H54 (cell line): Measurements from ENCODE around the gene UBE3B.

Experiments used
- DNase-seq: peaks from one replicate; pipeline ENCODE4 v3.0.0; 2011; ENCODE audit warnings: low spot score, mixed read lengths; ENCODE audit not compliant: insufficient read length
- FAIRE-seq: peaks from 3 replicates; lab custom pipeline; 2011; peaks lifted over from hg19 to GRCh38; lab: Jason Lieb, UNC
- POLR2A ChIP-seq: IDR thresholded peaks from 2 replicates; pipeline ENCODE4 v1.6.1; 2011; ENCODE audit warnings: low read depth, mild to moderate bottlenecking, low read length

The UBE3B gene

DNA sequence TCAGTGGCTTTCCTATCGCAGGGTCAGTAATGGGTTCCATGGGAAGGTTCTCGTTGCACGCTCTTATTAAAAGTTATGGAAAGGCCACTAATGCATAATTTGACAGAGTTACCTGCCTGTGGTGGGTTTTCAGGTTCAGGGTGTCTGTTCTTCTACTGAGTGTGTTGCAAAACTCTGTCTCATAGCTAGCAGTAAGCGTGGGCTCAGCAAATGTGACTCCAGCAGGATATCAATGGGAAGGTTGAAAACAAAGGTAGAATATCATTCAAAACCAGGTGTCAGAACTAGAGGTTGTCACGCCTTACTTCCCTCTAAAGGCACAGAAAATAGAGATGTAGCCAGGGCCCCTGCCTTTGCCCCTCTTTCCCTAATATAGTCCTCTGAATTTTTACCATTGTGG, 24.9 kb downstream of the UBE3B start:
- FAIRE-seq (no peak), DNase-seq (no peak)
- TF ChIP-seq POLR2A: no peak

DNA sequence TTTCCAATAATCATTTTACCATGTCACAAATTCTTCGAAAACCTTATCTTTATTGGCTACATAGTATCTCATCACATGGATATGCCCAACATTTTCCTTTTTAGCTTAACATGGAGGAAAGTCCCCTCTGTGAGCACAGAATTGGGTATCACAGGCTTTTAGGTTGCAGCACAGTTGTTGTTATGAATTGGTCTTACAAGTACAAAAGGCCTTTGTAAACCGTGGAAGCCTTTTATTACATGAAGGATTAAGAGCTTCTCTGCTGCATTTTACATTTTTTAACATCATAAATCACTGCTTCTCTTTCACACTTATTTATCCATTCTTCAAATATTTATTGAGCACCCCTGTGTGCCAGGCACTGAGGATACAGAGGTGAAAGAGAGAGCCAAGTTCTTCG, 26.2 kb downstream of the UBE3B start:
- FAIRE-seq (no peak), DNase-seq (no peak)
- no peak for TF ChIP-seq POLR2A

DNA sequence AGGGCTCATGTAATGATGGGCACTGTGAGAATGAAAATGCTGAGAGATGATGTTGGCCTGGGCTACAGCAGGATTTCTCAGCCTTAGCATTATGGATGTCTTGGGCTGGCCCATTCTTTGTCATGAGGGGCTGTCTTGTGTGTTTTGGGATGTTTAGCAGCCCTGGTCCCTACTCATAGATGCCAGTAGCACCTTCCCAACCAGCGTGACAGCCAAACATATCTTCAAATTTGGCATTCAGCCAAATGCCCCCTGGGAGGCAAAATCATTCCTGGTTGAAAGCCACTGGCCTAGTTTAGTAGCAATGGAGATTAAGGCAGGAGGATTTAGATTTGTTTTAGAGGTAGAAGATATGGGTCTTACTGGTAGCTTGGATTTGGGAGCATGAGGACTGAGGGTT, 26.6 kb downstream of the UBE3B start:
- FAIRE-seq (no peak), DNase-seq (no peak)
- no peak for TF ChIP-seq POLR2A

DNA sequence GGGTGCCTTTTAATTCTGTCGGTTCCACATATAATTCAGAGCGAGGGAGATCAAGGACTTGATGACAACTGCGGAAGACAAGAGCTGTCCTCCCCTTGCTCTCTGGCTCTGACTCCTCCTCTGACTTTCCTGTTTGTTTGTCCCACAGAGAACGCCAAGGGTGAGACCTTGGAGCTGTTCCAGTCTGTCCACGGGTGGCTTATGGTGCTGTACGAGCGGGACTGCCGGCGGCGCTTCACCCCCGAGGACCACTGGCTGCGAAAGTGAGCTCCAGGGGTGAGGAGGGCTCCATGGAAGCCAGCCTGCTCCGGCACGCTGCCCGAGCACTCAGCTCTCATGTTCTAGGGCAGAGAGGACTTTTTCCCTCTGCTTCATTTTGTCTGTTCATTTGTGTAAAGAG, 32.8 kb downstream of the UBE3B start:
- TF ChIP-seq POLR2A: no peak
- no peak for FAIRE-seq
- no peak for DNase-seq

DNA sequence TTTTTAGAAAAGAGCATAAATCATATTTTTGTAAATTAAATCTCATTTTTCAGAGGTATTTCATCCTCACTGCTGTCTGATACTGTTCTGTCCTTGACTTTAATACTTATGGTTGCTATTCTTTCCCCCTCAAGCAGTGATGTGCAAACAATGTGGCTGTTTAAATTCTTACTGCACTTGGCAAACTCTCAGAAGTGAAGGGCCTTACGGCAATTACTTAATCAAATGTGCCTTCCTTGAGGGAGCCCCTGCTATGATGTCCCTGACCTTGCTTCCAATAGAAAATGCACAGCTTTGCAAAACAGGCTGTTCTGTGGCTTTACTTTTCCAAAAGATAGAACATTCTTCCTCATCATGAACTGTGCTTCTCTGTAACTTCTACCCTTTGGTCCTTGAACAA, 35.2 kb downstream of the UBE3B start:
- no peak for TF ChIP-seq POLR2A
- no peak for DNase-seq
- FAIRE-seq: no peak

DNA sequence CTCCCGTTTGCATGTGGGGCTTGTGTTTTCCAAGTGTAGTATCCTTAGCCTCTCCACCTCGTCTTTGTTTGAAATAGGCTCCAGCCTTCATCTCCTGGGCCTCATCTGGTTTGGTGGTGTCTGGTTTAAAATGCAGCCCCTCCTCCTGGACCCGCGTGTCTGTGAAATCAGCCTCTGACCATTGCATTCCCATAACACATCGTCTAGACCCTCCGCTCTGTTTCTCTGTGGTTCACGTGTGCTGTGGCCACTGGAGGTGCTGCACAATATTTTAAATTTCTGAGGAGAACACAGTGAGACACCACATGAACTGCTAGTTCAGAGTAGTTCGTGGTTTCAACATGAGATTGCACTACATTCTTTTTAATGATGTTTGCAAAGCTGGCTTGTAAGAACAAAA, 35.6 kb downstream of the UBE3B start:
- no peak for DNase-seq
- no peak for TF ChIP-seq POLR2A
- no peak for FAIRE-seq

DNA sequence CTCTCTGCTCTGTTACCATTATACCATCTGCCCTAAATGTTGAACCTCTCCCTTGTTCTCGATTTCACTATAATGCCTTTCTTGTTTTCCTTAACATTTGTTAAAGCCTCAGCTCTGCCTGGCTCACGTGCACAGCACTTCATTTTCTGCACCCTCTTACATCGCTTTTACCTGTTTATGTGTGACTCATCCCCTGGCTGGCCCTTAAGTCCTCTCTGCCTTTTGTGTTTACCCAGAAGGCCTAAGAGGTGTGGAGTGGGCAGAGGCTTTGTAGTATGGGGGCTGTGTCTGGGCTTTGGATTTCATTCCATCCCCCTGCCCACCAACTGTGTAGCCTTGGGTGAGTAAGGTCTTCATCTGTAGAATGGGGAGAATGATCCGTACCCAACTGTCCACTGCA, 36.5 kb downstream of the UBE3B start:
- DNase-seq: no peak
- no peak for TF ChIP-seq POLR2A
- FAIRE-seq: no peak

DNA sequence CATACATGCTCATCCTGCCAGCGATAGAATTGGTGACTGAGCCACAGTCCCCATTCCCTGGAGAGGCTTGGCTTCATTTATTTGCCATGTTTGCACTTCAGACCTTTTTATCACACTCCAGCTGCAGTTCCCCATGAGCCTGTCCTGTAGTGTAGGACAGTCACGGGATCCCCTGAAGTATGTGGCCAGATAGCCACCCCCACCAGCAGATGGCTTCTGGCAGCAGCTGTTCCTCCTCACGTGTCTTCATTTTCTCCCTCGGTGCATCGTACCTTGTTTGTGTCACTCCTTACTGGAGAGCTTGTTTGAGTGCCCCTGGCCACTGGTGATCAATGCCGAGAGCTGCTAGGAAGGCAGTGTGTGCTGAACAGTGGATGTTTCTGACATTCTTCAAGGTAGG, 40.2 kb downstream of the UBE3B start:
- no peak for TF ChIP-seq POLR2A
- FAIRE-seq (no peak), DNase-seq (no peak)

DNA sequence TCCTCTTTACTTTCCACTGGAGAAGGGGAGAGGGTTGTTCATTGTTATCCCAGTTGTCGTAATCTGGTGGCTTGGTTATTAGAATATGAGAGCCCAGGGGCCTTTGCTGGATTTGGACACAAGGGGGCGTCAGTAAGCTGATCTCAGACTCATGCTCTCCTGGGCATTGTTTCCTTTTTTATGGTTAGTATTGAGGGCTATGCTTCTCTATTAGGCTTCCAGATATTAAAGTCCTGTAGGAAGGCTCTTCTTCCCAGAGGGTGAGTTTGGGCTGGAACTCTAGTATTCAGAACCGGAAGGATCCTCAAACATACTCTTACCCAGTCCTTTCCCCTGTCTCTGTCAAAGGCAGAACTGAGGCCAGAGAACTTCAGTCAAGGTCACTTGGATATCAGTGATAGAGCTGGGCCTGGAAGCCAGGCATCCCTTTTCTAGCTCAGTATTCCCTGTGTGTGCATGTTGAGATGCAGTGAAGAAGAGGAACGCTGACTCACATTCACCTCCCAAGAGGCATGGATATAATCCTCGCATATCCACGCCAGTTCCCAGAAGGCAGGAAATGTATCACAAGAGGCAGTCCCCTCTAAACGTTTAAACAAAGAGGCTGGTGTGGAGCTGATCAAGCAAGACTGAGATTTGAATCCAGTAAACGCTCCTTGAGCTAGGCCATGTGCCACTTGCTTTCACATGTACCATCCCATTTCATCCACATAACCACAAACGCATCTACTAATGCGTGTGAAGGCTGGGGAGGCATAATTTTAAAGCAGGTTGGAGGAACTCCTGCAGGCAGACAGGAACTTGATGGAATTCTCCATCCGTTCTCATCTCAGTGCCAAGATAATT, 41.6 kb downstream of the UBE3B start:
- no peak for TF ChIP-seq POLR2A
- FAIRE-seq (no peak), DNase-seq (peak; percentile 64)

DNA sequence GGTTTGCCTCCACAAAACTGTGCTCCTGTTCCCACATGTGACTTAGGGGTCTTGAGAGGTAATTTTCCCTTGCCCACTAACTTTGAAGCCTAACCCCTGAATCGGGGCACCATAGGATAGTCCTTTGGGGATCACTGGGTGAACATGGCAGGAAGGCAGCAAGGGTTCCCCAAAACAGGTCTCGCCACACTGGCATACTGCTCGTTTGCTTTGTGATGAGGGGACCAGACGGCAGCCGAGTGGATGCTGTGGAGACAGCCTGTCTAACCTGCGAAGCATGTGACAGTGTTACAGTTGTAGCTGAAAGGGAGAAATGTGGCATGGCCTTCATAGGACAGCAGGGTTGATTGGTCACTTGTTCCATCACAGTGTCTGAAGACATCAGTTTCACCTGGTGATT, 42.4 kb downstream of the UBE3B start:
- FAIRE-seq (no peak), DNase-seq (no peak)
- no peak for TF ChIP-seq POLR2A

DNA sequence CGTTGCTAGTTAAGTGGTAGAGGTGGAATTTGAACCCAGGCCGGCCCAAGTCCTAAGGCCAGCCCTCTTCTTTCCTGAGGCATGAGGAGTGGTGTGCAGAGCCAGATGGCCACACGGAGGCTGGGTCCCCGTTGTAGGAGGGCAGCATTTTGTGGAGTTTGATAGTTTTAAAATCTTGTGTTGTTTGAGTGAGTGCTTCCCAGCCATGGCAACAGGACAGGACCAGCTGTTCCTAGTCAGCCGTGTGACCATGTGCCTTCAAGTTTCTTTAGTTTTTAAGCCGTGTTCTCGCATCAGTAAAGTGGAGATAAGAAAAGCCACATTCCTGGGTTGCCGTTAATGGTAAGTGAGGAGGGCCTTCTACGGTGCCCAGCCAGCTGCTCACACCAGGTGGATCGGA, 44.4 kb downstream of the UBE3B start:
- FAIRE-seq (no peak), DNase-seq (no peak)
- TF ChIP-seq POLR2A: no peak

DNA sequence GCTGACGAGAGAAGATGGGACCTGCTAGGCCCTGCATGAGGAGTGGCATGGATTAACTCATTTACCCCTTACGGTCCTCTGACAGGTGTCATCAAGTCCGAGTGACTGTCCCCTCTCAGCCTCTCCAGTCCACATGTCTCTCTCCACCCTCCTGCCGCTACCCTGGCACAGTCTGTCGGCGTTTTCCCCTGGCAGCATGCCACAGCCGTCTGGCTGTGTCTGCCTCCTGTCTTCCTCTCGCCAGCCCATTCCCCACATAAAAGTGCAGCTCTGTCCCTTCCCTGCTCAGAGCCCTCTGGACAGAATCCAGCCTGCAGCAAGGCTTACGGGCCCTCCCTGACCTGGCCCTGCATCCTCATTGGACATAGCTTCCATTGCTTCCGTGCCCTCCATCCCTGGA, 45.6 kb downstream of the UBE3B start:
- DNase-seq (no peak), FAIRE-seq (no peak)
- no peak for TF ChIP-seq POLR2A

DNA sequence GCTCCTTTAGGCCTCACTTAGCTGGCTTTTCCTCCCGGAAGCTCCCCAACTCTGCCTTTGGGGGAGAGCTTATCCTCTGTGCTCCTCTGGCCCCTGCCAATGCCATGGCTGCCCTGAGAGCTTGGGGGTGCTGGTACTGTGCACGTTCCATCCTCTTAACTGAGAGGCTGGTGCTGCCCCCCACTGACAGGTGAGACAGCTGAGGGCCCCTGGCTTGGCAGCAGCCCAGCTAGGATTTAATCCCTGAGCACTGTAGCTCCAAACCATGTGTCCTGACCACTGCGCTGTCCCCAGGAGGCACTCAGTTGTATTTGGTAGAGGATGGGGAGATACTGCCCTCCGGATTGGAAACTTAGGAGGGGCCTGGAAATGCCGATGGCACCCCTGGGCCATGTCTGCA, 46.1 kb downstream of the UBE3B start:
- DNase-seq (no peak), FAIRE-seq (no peak)
- no peak for TF ChIP-seq POLR2A

DNA sequence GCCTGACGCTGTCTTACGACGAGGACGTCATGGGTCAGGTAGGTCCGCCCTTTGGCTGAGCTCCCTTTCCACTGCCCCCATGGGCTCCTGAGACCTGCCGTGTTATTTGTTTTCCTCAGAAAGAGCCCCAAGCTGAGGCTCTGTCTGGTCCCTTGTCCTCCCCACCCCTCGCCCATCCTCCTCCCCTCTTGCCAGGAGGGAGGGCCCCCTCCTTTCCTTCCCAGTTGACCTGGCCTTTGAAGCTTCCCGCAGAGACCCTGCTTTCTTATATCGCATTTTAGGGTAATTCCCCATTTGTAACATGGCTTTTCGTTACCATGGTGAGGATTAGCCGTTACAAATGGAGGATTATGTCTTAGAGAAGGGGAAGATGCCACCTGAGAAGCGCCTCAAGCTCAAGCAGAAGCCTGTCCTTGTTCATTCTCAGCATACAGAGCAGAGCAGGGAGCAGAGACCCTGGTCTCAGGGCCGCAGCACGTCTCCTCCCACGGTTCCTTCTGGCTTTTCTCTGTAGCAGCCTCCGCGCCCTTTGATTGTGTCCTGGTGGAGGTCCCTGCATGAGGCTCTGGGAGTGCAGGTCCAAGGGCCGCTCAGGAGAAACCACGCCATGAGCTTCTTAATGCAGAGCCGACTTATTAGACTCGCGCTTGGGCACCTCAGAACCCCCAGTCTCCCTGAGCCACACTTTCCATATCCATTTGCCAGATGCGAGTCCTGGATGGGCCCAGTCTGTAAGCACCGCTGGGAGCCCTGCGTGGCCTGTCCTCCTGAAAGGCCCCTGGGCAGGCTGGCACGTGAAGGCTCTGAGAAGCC, 47.2 kb downstream of the UBE3B start:
- no peak for FAIRE-seq
- TF ChIP-seq POLR2A: no peak
- DNase-seq: no peak

DNA sequence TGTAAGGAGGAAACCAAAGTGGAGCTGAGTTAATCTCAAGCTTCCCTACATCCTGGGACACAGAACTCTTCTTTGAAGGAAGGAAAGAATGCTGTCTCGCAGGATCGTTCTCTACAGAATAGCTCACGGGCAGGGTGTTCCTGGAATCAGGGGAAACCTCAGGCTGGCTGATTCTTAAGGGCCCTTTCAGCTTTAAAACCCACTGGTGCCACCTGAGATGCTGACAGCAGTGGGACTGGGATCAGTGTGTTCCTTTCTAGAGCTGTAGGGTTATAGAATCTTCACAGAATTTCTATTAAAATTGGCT, 47.8 kb downstream of the UBE3B start:
- FAIRE-seq: no peak
- TF ChIP-seq POLR2A: no peak
- DNase-seq: no peak
